ENCODE data around the gene MACROD2.

DNA sequence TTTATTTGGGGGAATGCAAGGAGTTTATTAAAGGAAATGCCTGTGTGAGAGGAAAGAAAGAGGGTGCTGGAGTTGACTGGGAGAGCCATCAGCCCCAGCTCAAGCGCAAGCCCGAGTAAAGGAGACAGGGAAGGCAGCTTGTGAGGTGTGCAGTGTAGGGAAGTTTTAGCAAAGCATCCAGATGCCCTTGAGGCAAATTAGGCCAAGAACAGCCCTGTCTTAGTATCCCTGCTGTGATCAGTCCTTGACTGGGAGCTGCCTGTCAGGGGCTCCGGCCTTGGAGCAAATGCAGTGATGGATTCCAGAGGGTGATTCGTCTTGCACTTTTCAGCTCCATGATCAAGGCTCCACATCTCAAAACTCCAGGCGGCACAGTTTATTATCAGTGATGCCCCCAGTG lies 2016.2 kb downstream of the MACROD2 start:
- TF ChIP-seq POLR2A (IDR thresholded peaks at IDR 0.05; ENCODE audit: borderline replicate concordance, extremely low read depth, insufficient read depth, insufficient read length) (no peak), POLR2AphosphoS5 (IDR thresholded peaks at IDR 0.05; ENCODE audit: low read depth, low read length) (no peak), EZH2phosphoT487 (IDR thresholded peaks at IDR 0.05; ENCODE audit: borderline replicate concordance) (no peak), EZH2 (IDR thresholded peaks at IDR 0.05) (no peak), JUND (IDR thresholded peaks at IDR 0.05) (no peak), SIN3A (IDR thresholded peaks at IDR 0.05; ENCODE audit: low read depth) (no peak), SP1 (IDR thresholded peaks at IDR 0.05; ENCODE audit: low read depth) (no peak), EGR1 (IDR thresholded peaks at IDR 0.05; ENCODE audit: low read depth) (no peak), ZNF274 (IDR thresholded peaks at IDR 0.05; ENCODE audit: low read depth, low read length) (no peak)
- TF ChIP-seq, protein P1, sequence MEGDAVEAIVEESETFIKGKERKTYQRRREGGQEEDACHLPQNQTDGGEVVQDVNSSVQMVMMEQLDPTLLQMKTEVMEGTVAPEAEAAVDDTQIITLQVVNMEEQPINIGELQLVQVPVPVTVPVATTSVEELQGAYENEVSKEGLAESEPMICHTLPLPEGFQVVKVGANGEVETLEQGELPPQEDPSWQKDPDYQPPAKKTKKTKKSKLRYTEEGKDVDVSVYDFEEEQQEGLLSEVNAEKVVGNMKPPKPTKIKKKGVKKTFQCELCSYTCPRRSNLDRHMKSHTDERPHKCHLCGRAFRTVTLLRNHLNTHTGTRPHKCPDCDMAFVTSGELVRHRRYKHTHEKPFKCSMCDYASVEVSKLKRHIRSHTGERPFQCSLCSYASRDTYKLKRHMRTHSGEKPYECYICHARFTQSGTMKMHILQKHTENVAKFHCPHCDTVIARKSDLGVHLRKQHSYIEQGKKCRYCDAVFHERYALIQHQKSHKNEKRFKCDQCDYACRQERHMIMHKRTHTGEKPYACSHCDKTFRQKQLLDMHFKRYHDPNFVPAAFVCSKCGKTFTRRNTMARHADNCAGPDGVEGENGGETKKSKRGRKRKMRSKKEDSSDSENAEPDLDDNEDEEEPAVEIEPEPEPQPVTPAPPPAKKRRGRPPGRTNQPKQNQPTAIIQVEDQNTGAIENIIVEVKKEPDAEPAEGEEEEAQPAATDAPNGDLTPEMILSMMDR (IDR thresholded peaks at IDR 0.05 in 2 of 3, conservative IDR thresholded peaks at IDR 0.05 in 1 of 3; ENCODE audit: borderline replicate concordance in 1 of 3, insufficient read depth in 1 of 3, low read depth in 2 of 3, low read length in 2 of 3) = no peak
- TF ChIP-seq, protein P2, sequence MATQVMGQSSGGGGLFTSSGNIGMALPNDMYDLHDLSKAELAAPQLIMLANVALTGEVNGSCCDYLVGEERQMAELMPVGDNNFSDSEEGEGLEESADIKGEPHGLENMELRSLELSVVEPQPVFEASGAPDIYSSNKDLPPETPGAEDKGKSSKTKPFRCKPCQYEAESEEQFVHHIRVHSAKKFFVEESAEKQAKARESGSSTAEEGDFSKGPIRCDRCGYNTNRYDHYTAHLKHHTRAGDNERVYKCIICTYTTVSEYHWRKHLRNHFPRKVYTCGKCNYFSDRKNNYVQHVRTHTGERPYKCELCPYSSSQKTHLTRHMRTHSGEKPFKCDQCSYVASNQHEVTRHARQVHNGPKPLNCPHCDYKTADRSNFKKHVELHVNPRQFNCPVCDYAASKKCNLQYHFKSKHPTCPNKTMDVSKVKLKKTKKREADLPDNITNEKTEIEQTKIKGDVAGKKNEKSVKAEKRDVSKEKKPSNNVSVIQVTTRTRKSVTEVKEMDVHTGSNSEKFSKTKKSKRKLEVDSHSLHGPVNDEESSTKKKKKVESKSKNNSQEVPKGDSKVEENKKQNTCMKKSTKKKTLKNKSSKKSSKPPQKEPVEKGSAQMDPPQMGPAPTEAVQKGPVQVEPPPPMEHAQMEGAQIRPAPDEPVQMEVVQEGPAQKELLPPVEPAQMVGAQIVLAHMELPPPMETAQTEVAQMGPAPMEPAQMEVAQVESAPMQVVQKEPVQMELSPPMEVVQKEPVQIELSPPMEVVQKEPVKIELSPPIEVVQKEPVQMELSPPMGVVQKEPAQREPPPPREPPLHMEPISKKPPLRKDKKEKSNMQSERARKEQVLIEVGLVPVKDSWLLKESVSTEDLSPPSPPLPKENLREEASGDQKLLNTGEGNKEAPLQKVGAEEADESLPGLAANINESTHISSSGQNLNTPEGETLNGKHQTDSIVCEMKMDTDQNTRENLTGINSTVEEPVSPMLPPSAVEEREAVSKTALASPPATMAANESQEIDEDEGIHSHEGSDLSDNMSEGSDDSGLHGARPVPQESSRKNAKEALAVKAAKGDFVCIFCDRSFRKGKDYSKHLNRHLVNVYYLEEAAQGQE (IDR thresholded peaks at IDR 0.05; ENCODE audit: low read depth) = no peak
- TF ChIP-seq, protein P3, sequence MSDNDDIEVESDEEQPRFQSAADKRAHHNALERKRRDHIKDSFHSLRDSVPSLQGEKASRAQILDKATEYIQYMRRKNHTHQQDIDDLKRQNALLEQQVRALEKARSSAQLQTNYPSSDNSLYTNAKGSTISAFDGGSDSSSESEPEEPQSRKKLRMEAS (IDR thresholded peaks at IDR 0.05) = no peak

Data from HCT116 (cell line).